GM23338 (cell line): ENCODE data around the gene ANKRD11. TPM values are rescaled to one million over a fixed set of nuclear protein-coding genes. Genes with fewer than 3 reads are reported as not detected.

Experiments used
- ATAC-seq: fragments of 200-7000 bp; cut with Tn5 transposase; 3 replicates; pipeline ENCODE4 v1.9.1; 2020
- DNase-seq: peaks from one replicate; pipeline ENCODE4 v3.0.0-alpha.2; 2015; ENCODE audit warnings: low spot score
- H2AFZ ChIP-seq: fragments of 200-600 bp; sonication (generic); 2 replicates; pipeline ENCODE4 v1.8.0; 2016; ENCODE audit warnings: antibody characterized with exemption, mild to moderate bottlenecking, moderate library complexity
- H3F3A ChIP-seq: fragments of 200-600 bp; sonication (generic); replicated peaks from 2 replicates; pipeline ENCODE4 v1.8.0; 2017; ENCODE audit warnings: antibody characterized with exemption, mixed run types, low read depth
- H3K27ac ChIP-seq: fragments of 200-600 bp; sonication (generic); 2 replicates; pipeline ENCODE4 v1.6.1; 2016; ENCODE audit warnings: low read depth
- H3K27me3 ChIP-seq: fragments of 200-600 bp; sonication (generic); 2 replicates; pipeline ENCODE4 v1.8.0; 2016; ENCODE audit warnings: mild to moderate bottlenecking, mixed run types, moderate library complexity; ENCODE audit not compliant: insufficient read depth
- H3K36me3 ChIP-seq: fragments of 200-600 bp; sonication (generic); 2 replicates; pipeline ENCODE4 v1.8.0; 2016; ENCODE audit warnings: mild to moderate bottlenecking; ENCODE audit not compliant: insufficient read depth
- H3K4me1 ChIP-seq: fragments of 200-600 bp; sonication (generic); 2 replicates; pipeline ENCODE4 v1.8.0; 2016; ENCODE audit warnings: mild to moderate bottlenecking, moderate library complexity; ENCODE audit not compliant: insufficient read depth
- H3K4me2 ChIP-seq: fragments of 200-600 bp; sonication (generic); 2 replicates; pipeline ENCODE4 v1.7.1; 2017; ENCODE audit warnings: mixed run types
- H3K4me3 ChIP-seq: fragments of 200-600 bp; sonication (generic); 2 replicates; pipeline ENCODE4 v1.6.1; 2016; ENCODE audit warnings: mixed run types
- H3K79me2 ChIP-seq: fragments of 200-600 bp; sonication (generic); replicated peaks from 2 replicates; pipeline ENCODE4 v1.8.0; 2017; ENCODE audit warnings: mild to moderate bottlenecking; ENCODE audit not compliant: insufficient read depth
- H3K9me2 ChIP-seq: fragments of 200-600 bp; sonication (generic); 2 replicates; pipeline ENCODE4 v1.8.0; 2017; ENCODE audit not compliant: insufficient read depth
- H4K20me1 ChIP-seq: fragments of 200-600 bp; sonication (generic); replicated peaks from 2 replicates; pipeline ENCODE4 v1.8.0; 2017; ENCODE audit warnings: mild to moderate bottlenecking; ENCODE audit not compliant: insufficient read depth
- H3K27ac Mint-ChIP-seq: 2 replicates; pipeline ENCODE4 v1.8.0; 2020; ENCODE audit warnings: inconsistent platforms, mild to moderate bottlenecking, moderate library complexity, mixed read lengths
- H3K27me3 Mint-ChIP-seq: 3 replicates; pipeline ENCODE4 v1.8.0; 2022; ENCODE audit warnings: low read depth, mild to moderate bottlenecking, moderate library complexity, mixed read lengths, inconsistent platforms; ENCODE audit not compliant: insufficient read depth, poor library complexity
- H3K36me3 Mint-ChIP-seq: 3 replicates; pipeline ENCODE4 v1.8.0; 2021; ENCODE audit warnings: low read depth, mild to moderate bottlenecking, inconsistent platforms, moderate library complexity, mixed read lengths
- H3K4me1 Mint-ChIP-seq: 3 replicates; pipeline ENCODE4 v1.8.0; 2020; ENCODE audit warnings: mild to moderate bottlenecking, inconsistent platforms, mixed read lengths
- H3K4me3 Mint-ChIP-seq: 3 replicates; pipeline ENCODE4 v1.8.0; 2021; ENCODE audit warnings: moderate library complexity, mild to moderate bottlenecking, inconsistent platforms, mixed read lengths
- H3K9me3 Mint-ChIP-seq: 3 replicates; pipeline ENCODE4 v1.8.0; 2020; ENCODE audit warnings: moderate library complexity, mild to moderate bottlenecking, inconsistent platforms, mixed read lengths
- CREB1 ChIP-seq: fragments of 250-450 bp; sonication (Bioruptor Pico); IDR thresholded peaks from 2 replicates; pipeline ENCODE4 v1.5.0; 2020; ENCODE audit warnings: low read depth, mild to moderate bottlenecking, moderate library complexity
- ETS1 ChIP-seq: IDR thresholded peaks from 2 replicates; pipeline ENCODE4 v1.6.1; 2016; ENCODE audit warnings: antibody characterized with exemption
- EZH2 ChIP-seq: fragments of 200-600 bp; sonication (generic); IDR thresholded peaks from one replicate; pipeline ENCODE4 v1.8.0; 2017; ENCODE audit warnings: antibody characterized with exemption, mild to moderate bottlenecking, low read depth; ENCODE audit not compliant: unreplicated experiment
- EZH2phosphoT487 ChIP-seq: fragments of 200-600 bp; sonication (generic); IDR thresholded peaks from one replicate; pipeline ENCODE4 v1.8.1; 2018; ENCODE audit warnings: antibody characterized with exemption; ENCODE audit not compliant: unreplicated experiment
- JUNB ChIP-seq: IDR thresholded peaks from one replicate; pipeline ENCODE4 v1.6.1; 2016; ENCODE audit warnings: antibody characterized with exemption; ENCODE audit not compliant: unreplicated experiment
- NANOG ChIP-seq: IDR thresholded peaks from 2 replicates; pipeline ENCODE4 v1.6.1; 2016; ENCODE audit warnings: antibody characterized with exemption, borderline replicate concordance
- POLR2AphosphoS5 ChIP-seq: IDR thresholded peaks from 2 replicates; pipeline ENCODE4 v1.6.1; 2016; ENCODE audit warnings: antibody characterized with exemption, low read depth
- STAT1 ChIP-seq: IDR thresholded peaks from one replicate; pipeline ENCODE4 v1.6.1; 2016; ENCODE audit warnings: antibody characterized with exemption; ENCODE audit not compliant: unreplicated experiment
- ZNF114 ChIP-seq: fragments of 250-450 bp; sonication (Bioruptor Pico); IDR thresholded peaks from 2 replicates; pipeline ENCODE4 v1.5.0; 2020; ENCODE audit warnings: mild to moderate bottlenecking, moderate library complexity
- ZNF331 ChIP-seq: fragments of 250-450 bp; sonication (Bioruptor Pico); IDR thresholded peaks from 2 replicates; pipeline ENCODE4 v1.5.0; 2020; ENCODE audit warnings: low read depth, mild to moderate bottlenecking, moderate library complexity
- ZNF462 ChIP-seq: fragments of 250-450 bp; sonication (Bioruptor Pico); IDR thresholded peaks from 2 replicates; pipeline ENCODE4 v1.5.0; 2020; ENCODE audit warnings: mild to moderate bottlenecking, moderate library complexity
- polyA plus RNA-seq: library from polyadenylated mRNA; unstranded; fragments of >200 nt; fragmentation: Nextera tagmentation; extraction: Ambion mirVana; gene quantifications from 2 replicates; pipeline ENCODE4 v1.2.1, GENCODE V29; 2016
- total RNA-seq: library from RNA; depleted of rRNA; stranded (reverse); fragments of >200 nt; shearing (Covaris generic); gene quantifications from 2 replicates; pipeline ENCODE4 v1.2.3, GENCODE V29; 2014
- TF ChIP-seq, protein P1 (sequence below): IDR thresholded peaks from one replicate; pipeline ENCODE4 v1.6.1; 2018; ENCODE audit warnings: antibody characterized with exemption; ENCODE audit not compliant: unreplicated experiment
- TF ChIP-seq, protein P2 (sequence below), 2 experiments: fragments of 200-600 bp in 1 of 2; sonication (generic) in 1 of 2; conservative IDR thresholded peaks; 2 replicates each; pipeline versions ENCODE4 v1.5.1 to v1.6.1; 2016 to 2017; ENCODE audit warnings: antibody characterized with exemption in 2 of 2, low read depth in 2 of 2, mild to moderate bottlenecking in 2 of 2, moderate library complexity in 1 of 2

ANKRD11 gene
- total and polyA plus RNA-seq, 2 experiments from 2014 or later: 130 to 159 TPM

GRCh38 chr16:89295071-89295900 is 195.1 kb downstream of the ANKRD11 start:
- Histone ChIP-seq H3K79me2 (peaks cover 66% of the 10 kb centered on the region), H3K4me1 (peaks cover 54% of the 10 kb centered on the region), H3K4me3 (no peak overlapping the region), H3F3A (peaks cover 40% of the 10 kb centered on the region), H3K4me2 (no peak overlapping the region), H4K20me1 (peaks cover 44% of the 10 kb centered on the region), H3K27ac (peak overlapping the region; percentile 93), H3K9me2 (no peaks in the 10 kb centered on the region), H3K36me3 (no peaks in the 10 kb centered on the region), H3K27me3 (no peaks in the 10 kb centered on the region), H2AFZ (no peak overlapping the region)
- TF ChIP-seq ZNF114 (CRISPR knock-in tag) (no peak), STAT1 (no peak), EZH2phosphoT487 (no peak), ZNF331 (CRISPR knock-in tag) (no peak), JUNB (no peak), NANOG (no peak), CREB1 (CRISPR knock-in tag) (no peak), ZNF462 (CRISPR knock-in tag) (no peak), EZH2 (no peak), ETS1 (no peak), POLR2AphosphoS5 (no peak)
- TF ChIP-seq, protein P1, sequence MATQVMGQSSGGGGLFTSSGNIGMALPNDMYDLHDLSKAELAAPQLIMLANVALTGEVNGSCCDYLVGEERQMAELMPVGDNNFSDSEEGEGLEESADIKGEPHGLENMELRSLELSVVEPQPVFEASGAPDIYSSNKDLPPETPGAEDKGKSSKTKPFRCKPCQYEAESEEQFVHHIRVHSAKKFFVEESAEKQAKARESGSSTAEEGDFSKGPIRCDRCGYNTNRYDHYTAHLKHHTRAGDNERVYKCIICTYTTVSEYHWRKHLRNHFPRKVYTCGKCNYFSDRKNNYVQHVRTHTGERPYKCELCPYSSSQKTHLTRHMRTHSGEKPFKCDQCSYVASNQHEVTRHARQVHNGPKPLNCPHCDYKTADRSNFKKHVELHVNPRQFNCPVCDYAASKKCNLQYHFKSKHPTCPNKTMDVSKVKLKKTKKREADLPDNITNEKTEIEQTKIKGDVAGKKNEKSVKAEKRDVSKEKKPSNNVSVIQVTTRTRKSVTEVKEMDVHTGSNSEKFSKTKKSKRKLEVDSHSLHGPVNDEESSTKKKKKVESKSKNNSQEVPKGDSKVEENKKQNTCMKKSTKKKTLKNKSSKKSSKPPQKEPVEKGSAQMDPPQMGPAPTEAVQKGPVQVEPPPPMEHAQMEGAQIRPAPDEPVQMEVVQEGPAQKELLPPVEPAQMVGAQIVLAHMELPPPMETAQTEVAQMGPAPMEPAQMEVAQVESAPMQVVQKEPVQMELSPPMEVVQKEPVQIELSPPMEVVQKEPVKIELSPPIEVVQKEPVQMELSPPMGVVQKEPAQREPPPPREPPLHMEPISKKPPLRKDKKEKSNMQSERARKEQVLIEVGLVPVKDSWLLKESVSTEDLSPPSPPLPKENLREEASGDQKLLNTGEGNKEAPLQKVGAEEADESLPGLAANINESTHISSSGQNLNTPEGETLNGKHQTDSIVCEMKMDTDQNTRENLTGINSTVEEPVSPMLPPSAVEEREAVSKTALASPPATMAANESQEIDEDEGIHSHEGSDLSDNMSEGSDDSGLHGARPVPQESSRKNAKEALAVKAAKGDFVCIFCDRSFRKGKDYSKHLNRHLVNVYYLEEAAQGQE: no peak
- TF ChIP-seq, protein P2, sequence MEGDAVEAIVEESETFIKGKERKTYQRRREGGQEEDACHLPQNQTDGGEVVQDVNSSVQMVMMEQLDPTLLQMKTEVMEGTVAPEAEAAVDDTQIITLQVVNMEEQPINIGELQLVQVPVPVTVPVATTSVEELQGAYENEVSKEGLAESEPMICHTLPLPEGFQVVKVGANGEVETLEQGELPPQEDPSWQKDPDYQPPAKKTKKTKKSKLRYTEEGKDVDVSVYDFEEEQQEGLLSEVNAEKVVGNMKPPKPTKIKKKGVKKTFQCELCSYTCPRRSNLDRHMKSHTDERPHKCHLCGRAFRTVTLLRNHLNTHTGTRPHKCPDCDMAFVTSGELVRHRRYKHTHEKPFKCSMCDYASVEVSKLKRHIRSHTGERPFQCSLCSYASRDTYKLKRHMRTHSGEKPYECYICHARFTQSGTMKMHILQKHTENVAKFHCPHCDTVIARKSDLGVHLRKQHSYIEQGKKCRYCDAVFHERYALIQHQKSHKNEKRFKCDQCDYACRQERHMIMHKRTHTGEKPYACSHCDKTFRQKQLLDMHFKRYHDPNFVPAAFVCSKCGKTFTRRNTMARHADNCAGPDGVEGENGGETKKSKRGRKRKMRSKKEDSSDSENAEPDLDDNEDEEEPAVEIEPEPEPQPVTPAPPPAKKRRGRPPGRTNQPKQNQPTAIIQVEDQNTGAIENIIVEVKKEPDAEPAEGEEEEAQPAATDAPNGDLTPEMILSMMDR (conservative IDR thresholded peaks at IDR 0.05; ENCODE audit: low read depth in 2 of 2): no peak
- DNase-seq (no peak), ATAC-seq (no peak)
- Mint-ChIP-seq H3K4me3 (no peak overlapping the region), H3K4me1 (peaks cover 82% of the 10 kb centered on the region), H3K36me3 (peaks cover 17% of the 10 kb centered on the region), H3K27ac (no peak overlapping the region), H3K27me3 (peaks cover 48% of the 10 kb centered on the region), H3K9me3 (no peaks in the 10 kb centered on the region; the same call in none of the 3 replicates)
